Measurements from ENCODE around the gene ARL13A. TPM values are rescaled to one million over a fixed set of nuclear protein-coding genes. Genes with fewer than 3 reads are reported as not detected.
"Not testable (repeated sequence)": the region's sequence is repeated elsewhere in the genome, so short reads cannot be mapped to it uniquely, and the experiment has no call there.

ARL13A gene
- polyA plus RNA-seq, 4 donors, result 0.17 to 0.35 (median 0.26) TPM; not detected in 1

- no peak for DNase-seq (ENCODE audit: low read depth in 4 of 4, low spot score in 2 of 4)
These were observed 15.3 kb downstream of the ARL13A start for GRCh38 chrX:100984818-100985217.

DNA sequence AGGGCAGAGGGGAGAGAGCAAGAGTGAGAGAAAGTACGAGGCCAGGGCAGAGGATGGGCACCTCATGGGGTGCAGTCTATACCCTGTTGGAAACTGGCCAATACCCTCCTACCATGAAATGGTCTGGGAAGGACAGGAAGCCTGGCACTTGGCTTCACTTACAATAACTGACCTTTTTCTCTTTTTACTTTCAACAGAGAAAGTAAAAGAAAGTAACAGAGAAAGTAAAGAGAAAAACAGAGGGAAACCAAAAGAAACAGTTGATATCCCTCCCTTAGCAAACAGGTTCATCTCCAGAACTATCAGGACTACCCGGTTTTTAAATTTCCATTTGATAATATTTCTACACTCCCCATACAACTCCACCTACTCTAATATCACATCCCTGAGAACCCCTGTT lies 20.6 kb downstream of the ARL13A start:
- DNase-seq (ENCODE audit: low read depth in 4 of 4, low spot score in 2 of 4), result no peak

GRCh38 chrX:100994352-100995281 lies 25.1 kb downstream of the ARL13A start:
- no peak for DNase-seq (ENCODE audit: low read depth in 4 of 4, low spot score in 2 of 4)

- DNase-seq (ENCODE audit: low read depth in 4 of 4, low spot score in 2 of 4), result no peak
These were observed 26.0 kb downstream of the ARL13A start for GRCh38 chrX:100995469-100995868.

GRCh38 chrX:100999451-100999850 lies 29.9 kb downstream of the ARL13A start:
- DNase-seq (ENCODE audit: low read depth in 4 of 4, low spot score in 2 of 4), result no peak

- DNase-seq (ENCODE audit: low read depth in 4 of 4, low spot score in 2 of 4), result no peak
These were observed 39.6 kb downstream of the ARL13A start for GRCh38 chrX:101009090-101009489.

DNA sequence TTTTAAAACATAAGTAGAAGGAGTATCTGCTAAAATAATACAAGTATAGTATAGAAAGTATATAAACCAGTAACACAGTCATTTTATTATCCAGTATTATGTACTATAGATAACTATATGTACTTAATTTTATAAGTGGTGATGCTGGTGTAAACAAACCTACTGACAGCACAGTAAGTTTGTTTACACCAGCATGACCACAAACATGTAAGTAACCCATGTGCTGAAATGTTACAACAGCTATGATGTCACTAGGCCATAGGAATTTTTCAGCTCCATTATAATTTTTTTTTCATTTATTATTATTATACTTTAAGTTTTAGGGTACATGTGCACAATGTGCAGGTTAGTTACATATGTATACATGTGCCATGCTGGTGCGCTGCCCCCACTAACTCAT lies 42.5 kb downstream of the ARL13A start:
- DNase-seq (ENCODE audit: low read depth in 4 of 4, low spot score in 2 of 4), result not testable (repeated sequence)

DNA sequence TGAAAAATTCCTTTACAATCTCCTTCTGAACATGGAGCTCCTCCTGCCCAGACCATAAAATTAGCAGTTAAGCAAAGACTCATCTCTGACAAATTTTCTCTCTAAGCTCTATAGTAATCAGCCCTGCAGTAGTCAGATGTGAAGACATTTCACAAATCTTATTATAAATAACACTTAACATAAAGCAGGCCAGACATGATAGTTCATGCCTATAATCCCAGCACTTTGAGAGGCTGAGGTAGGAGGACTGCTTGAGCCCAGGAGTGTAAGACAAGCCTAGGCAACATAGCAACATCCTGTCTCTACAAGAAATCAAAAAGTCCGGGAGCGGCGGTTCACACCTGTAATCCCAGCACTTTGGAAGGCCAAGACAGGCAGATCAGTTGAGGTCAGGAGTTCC lies 52.5 kb downstream of the ARL13A start:
- no peak for DNase-seq (ENCODE audit: low read depth in 4 of 4, low spot score in 2 of 4)

- DNase-seq (ENCODE audit: low read depth in 4 of 4, low spot score in 2 of 4), result no peak
These were observed 55.6 kb downstream of the ARL13A start for GRCh38 chrX:101025126-101025525.

DNA sequence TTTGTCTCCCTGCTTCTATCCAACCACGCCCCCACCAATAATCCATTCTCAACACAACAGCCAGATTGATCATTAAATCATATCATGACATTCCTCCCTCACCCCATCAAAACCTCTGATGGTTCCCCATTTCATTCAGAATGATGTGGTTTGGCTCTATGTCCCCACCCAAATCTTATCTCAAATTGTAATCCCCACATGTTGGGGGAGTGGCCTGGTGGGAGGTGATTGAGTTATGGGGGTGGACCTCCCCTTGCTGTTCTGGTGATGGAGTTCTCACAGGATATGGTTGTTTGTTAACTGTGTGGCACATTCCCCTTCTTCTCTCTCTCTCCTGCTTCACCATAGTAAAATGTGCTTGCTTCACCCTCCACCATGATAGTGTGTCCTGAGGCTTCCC lies 59.1 kb downstream of the ARL13A start:
- DNase-seq (ENCODE audit: low read depth in 4 of 4, low spot score in 2 of 4), result no peak

DNA sequence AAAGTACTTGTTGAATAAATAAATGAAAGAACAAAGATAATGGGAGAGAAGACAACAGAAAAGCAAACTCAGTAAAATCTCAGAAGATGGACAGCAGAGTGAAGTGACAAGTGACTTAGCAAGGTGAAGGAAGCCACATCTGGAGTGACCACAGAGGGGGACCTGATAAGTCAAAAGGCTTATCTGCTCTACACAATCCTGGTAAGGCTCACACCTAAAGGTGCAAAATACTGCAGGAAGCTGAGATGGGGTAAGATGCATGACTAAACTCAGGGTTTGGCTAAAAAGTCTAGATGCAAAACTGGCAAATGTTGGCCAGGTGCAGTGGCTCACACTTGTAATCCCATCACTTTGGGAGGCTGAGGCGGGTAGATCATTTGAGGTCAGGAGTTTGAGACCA lies 60.2 kb downstream of the ARL13A start:
- DNase-seq (ENCODE audit: low read depth in 4 of 4, low spot score in 2 of 4), result no peak

DNA sequence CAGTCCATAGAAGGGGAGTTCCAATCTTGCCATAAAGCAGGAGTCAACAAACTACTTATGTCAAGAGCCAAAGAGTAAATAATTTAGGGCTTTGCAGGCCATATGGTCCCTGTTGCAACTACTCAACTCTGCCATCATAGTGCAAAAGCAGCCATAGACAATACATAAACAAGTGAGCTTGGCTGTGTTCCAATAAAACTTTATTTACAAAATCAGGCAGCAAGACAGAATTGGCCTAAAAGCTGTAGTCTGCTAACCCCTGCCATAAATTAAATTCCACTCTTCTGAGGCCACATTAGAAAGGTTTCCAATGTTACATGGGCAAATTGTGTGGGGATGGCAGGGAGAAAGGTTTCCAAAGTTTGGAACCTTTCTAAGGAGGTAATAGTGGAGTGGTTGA lies 67.7 kb downstream of the ARL13A start:
- DNase-seq (ENCODE audit: low read depth in 4 of 4, low spot score in 2 of 4), result no peak

- no peak for DNase-seq (ENCODE audit: low read depth in 4 of 4, low spot score in 2 of 4)
These were observed 70.7 kb downstream of the ARL13A start for GRCh38 chrX:101040197-101040596.

Other genes with a start within 250 kb of the ARL13A start
- 10 to 100 TPM; 18.6 to 27.0 (median 21.8) TPM for gene SYTL4, start 237.6 kb upstream of the ARL13A start, polyA plus RNA-seq (ENCODE audit: insufficient read length in 4 of 4)
- gene CSTF2, start 149.3 kb upstream of the ARL13A start, polyA plus RNA-seq (ENCODE audit: insufficient read length in 4 of 4), result 10 to 100 TPM; 21.5 to 23.5 (median 22.9) TPM
- 1 to 10 TPM in 1 of 4 donors, under 1 TPM in 3; 0.52 to 1.2 (median 0.90) TPM for gene NOX1, start 95.3 kb upstream of the ARL13A start, polyA plus RNA-seq (ENCODE audit: insufficient read length in 4 of 4)
- under 1 TPM; 0.28 to 0.43 (median 0.32) TPM for gene XKRX, start 40.8 kb upstream of the ARL13A start, polyA plus RNA-seq (ENCODE audit: insufficient read length in 4 of 4)
- 10 to 100 TPM; 10.1 to 12.6 (median 12.2) TPM for gene TRMT2B, start 82.4 kb downstream of the ARL13A start, polyA plus RNA-seq (ENCODE audit: insufficient read length in 4 of 4)
- gene TMEM35A, start 109.2 kb downstream of the ARL13A start, polyA plus RNA-seq (ENCODE audit: insufficient read length in 4 of 4), result 1 to 10 TPM; 7.2 to 9.7 (median 8.5) TPM
- 1 to 10 TPM; 7.3 to 9.9 (median 8.4) TPM for gene CENPI, start 128.5 kb downstream of the ARL13A start, polyA plus RNA-seq (ENCODE audit: insufficient read length in 4 of 4)